Measurements from ENCODE around the gene ZBP1. TPM values are rescaled to one million over a fixed set of nuclear protein-coding genes. Genes with fewer than 3 reads are reported as not detected.

The ZBP1 gene
- total RNA-seq, 1 experiment from 2014 or later, result not detected

- no peak overlapping the region for H2AFZ ChIP-seq
- no peaks in the 10 kb centered on the region for H3K4me1 ChIP-seq (replicated peaks; ENCODE audit: insufficient read depth)
- no peak overlapping the region for H3K27ac ChIP-seq
- H3K9me3 ChIP-seq (ENCODE audit: insufficient read depth, low read depth), result no peaks in the 10 kb centered on the region
- intact Hi-C loops (cut with micrococcal nuclease; ENCODE audit: unreplicated experiment), result no loop called here
- TF ChIP-seq CTCF (conservative IDR thresholded peaks at IDR 0.05), result no peak
- no peak for TF ChIP-seq EZH2 (IDR thresholded peaks at IDR 0.05; ENCODE audit: low read depth)
- ChIA-PET POLR2A (ENCODE audit: unreplicated experiment) (no interaction called here), CTCF (no interaction called here)
- no peaks in the 10 kb centered on the region; the same call in 1 of the 2 replicates for H4K20me1 ChIP-seq (ENCODE audit: insufficient read depth)
- H3K4me2 ChIP-seq, result no peak overlapping the region
- H3K79me2 ChIP-seq (ENCODE audit: low read depth), result no peaks in the 10 kb centered on the region
- no peaks in the 10 kb centered on the region for H3K36me3 ChIP-seq (ENCODE audit: low read depth)
- no peak overlapping the region for H3K4me3 ChIP-seq
- peaks cover 98% of the 10 kb centered on the region for H3K27me3 ChIP-seq (ENCODE audit: insufficient read depth, low read depth)
- no peaks in the 10 kb centered on the region for H3K9me2 ChIP-seq (ENCODE audit: insufficient read depth)
- no peaks in the 10 kb centered on the region for H3F3A ChIP-seq (ENCODE audit: insufficient read depth, low read depth)
- BruUV-seq (replicated peaks), result no TSS peak
- no peak for DNase-seq
Measured at GRCh38 chr20:57571782-57572416, 48.3 kb downstream of the ZBP1 start.

DNA sequence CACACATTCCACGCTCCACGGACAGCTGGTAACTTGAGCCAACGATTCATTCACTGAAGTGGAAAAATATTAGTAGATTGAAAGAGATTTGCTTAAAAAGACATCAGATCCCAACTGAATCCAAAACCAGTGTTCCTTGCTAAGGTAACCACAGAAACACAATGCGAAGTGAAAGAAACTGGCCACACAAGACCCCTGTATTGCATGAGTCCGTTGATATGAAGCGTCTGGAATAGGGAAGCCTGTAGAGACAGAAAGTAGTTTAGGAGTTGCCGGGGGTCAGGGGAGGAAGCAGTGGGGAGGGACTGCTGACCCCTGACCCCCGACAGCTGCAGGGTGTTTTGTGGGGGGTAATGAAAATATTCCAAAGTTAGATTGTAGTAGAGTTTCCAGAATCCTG lies 49.3 kb downstream of the ZBP1 start:
- no peak for DNase-seq
- ChIA-PET POLR2A (ENCODE audit: unreplicated experiment) (no interaction called here), CTCF (no interaction called here)
- intact Hi-C loops (cut with micrococcal nuclease; ENCODE audit: unreplicated experiment), result no loop called here
- no peaks in the 10 kb centered on the region for H3K9me3 ChIP-seq (ENCODE audit: insufficient read depth, low read depth)
- H3K36me3 ChIP-seq (ENCODE audit: low read depth), result no peaks in the 10 kb centered on the region
- H3K27ac ChIP-seq, result no peak overlapping the region
- H3K27me3 ChIP-seq (ENCODE audit: insufficient read depth, low read depth), result peaks cover 98% of the 10 kb centered on the region
- H3F3A ChIP-seq (ENCODE audit: insufficient read depth, low read depth), result no peaks in the 10 kb centered on the region
- H3K9me2 ChIP-seq (ENCODE audit: insufficient read depth), result no peaks in the 10 kb centered on the region
- BruUV-seq (replicated peaks), result no TSS peak
- no peak for TF ChIP-seq CTCF (conservative IDR thresholded peaks at IDR 0.05)
- TF ChIP-seq EZH2 (IDR thresholded peaks at IDR 0.05; ENCODE audit: low read depth), result no peak
- H4K20me1 ChIP-seq (ENCODE audit: insufficient read depth), result no peaks in the 10 kb centered on the region; the same call in 1 of the 2 replicates
- H3K4me2 ChIP-seq, result no peak overlapping the region
- no peak overlapping the region for H2AFZ ChIP-seq
- H3K79me2 ChIP-seq (ENCODE audit: low read depth), result no peaks in the 10 kb centered on the region
- no peaks in the 10 kb centered on the region for H3K4me1 ChIP-seq (replicated peaks; ENCODE audit: insufficient read depth)
- no peak overlapping the region for H3K4me3 ChIP-seq

DNA sequence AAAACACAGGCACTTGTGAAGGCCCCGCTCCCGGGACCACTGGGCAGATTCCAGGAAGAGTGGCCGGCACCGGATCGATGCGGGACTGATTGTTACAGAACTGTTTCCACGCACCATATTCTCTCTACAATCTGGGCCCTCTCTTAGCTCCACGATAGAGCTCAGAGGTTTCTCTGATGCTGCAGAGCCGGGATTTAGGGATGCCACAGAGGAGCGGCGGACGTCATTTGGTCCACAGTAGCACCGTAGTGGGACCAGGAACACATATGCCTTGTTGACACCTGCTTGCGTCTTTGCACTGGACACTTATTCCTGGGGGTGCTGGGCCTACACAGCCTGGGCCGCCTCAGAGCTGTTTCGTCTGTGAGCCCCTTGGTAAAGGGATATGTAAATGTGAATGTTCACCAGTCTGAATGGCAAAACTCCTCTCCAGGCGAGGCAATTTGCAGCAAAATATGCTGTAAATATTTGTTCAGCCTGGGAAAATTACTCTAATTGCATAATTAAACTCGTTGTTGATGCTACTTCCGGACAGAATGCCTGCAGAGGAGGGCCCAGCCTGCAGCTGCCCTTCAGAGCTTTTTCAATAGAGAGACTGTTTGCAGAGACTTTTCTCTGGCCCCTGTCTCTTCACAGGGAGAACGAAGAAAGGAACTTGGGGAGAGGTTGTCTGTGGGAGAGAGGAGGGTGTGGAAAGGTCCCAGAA lies 49.9 kb downstream of the ZBP1 start:
- no peak for TF ChIP-seq CTCF (conservative IDR thresholded peaks at IDR 0.05)
- Histone ChIP-seq H3K4me2 (no peak overlapping the region), H2AFZ (no peak overlapping the region), H3F3A (ENCODE audit: insufficient read depth, low read depth) (no peaks in the 10 kb centered on the region), H3K9me2 (ENCODE audit: insufficient read depth) (no peaks in the 10 kb centered on the region), H3K4me3 (no peak overlapping the region), H3K27ac (no peak overlapping the region), H3K9me3 (ENCODE audit: insufficient read depth, low read depth) (no peaks in the 10 kb centered on the region), H4K20me1 (ENCODE audit: insufficient read depth) (no peaks in the 10 kb centered on the region; the same call in 1 of the 2 replicates), H3K79me2 (ENCODE audit: low read depth) (no peaks in the 10 kb centered on the region), H3K27me3 (ENCODE audit: insufficient read depth, low read depth) (peaks cover 98% of the 10 kb centered on the region), H3K4me1 (replicated peaks; ENCODE audit: insufficient read depth) (no peaks in the 10 kb centered on the region), H3K36me3 (ENCODE audit: low read depth) (no peaks in the 10 kb centered on the region)
- ChIA-PET CTCF (no interaction called here), POLR2A (ENCODE audit: unreplicated experiment) (no interaction called here)
- no TSS peak for BruUV-seq (replicated peaks)
- no peak for DNase-seq
- intact Hi-C loops (cut with micrococcal nuclease; ENCODE audit: unreplicated experiment), result no loop called here

Measured in PC-9 (cell line).